Parathyroid adenoma (tissue), 2 donors: ENCODE results near the gene GRIK3.

Experiments
- H2AFZ ChIP-seq: fragments of 300-600 bp; sonication (generic); one replicate; pipeline ENCODE4 v1.7.0; 2017; ENCODE audit warnings: antibody characterized with exemption, mild to moderate bottlenecking
- H3K27ac ChIP-seq: fragments of 300-600 bp; sonication (generic); one replicate; pipeline ENCODE4 v1.7.0; 2017
- H3K27me3 ChIP-seq: fragments of 300-600 bp; sonication (generic); one replicate; pipeline ENCODE4 v1.7.0; 2017; ENCODE audit warnings: low read length; ENCODE audit not compliant: control insufficient read depth, insufficient read depth
- H3K36me3 ChIP-seq: fragments of 300-600 bp; sonication (generic); one replicate; pipeline ENCODE4 v1.7.0; 2017; ENCODE audit warnings: low read length; ENCODE audit not compliant: control insufficient read depth, insufficient read depth
- H3K4me1 ChIP-seq: fragments of 300-600 bp; sonication (generic); one replicate; pipeline ENCODE4 v1.7.0; 2017; ENCODE audit warnings: control low read depth
- H3K4me2 ChIP-seq: fragments of 300-600 bp; sonication (generic); one replicate; pipeline ENCODE4 v1.7.0; 2017; ENCODE audit warnings: low read length
- H3K4me3 ChIP-seq: fragments of 300-600 bp; sonication (generic); one replicate; pipeline ENCODE4 v1.7.0; 2017; ENCODE audit warnings: low read depth, low read length
- H3K79me2 ChIP-seq: fragments of 300-600 bp; sonication (generic); one replicate; pipeline ENCODE4 v1.7.0; 2017; ENCODE audit warnings: control low read depth
- H3K9ac ChIP-seq: fragments of 300-600 bp; sonication (generic); one replicate; pipeline ENCODE4 v1.7.0; 2017; ENCODE audit warnings: mild to moderate bottlenecking
- H3K9me3 ChIP-seq: fragments of 300-600 bp; sonication (generic); one replicate; pipeline ENCODE4 v1.7.0; 2017; ENCODE audit warnings: low read length; ENCODE audit not compliant: control insufficient read depth
- TF ChIP-seq, protein P1 (sequence below): fragments of 300-600 bp; sonication (generic); IDR thresholded peaks from one replicate; pipeline ENCODE4 v1.7.0; 2017; ENCODE audit warnings: antibody characterized with exemption, mild to moderate bottlenecking
- donor health status: primary hyperparathyroidism.

The GRIK3 gene

GRCh38 chr1:36831186-36831810, 203.0 kb downstream of the GRIK3 start:
- Histone ChIP-seq H3K27me3 (no peaks in the 10 kb centered on the region), H3K9me3 (no peaks in the 10 kb centered on the region), H2AFZ (no peak overlapping the region)

GRCh38 chr1:36829961-36830360, 204.4 kb downstream of the GRIK3 start:
- no peaks in the 10 kb centered on the region for H3K27me3 ChIP-seq
- H3K9ac ChIP-seq: no peak overlapping the region
- no peaks in the 10 kb centered on the region for H3K36me3 ChIP-seq
- H3K4me1 ChIP-seq: no peaks in the 10 kb centered on the region
- no peaks in the 10 kb centered on the region for H3K9me3 ChIP-seq
- no peak overlapping the region for H3K4me3 ChIP-seq
- H3K27ac ChIP-seq: no peak overlapping the region
- TF ChIP-seq, protein P1, sequence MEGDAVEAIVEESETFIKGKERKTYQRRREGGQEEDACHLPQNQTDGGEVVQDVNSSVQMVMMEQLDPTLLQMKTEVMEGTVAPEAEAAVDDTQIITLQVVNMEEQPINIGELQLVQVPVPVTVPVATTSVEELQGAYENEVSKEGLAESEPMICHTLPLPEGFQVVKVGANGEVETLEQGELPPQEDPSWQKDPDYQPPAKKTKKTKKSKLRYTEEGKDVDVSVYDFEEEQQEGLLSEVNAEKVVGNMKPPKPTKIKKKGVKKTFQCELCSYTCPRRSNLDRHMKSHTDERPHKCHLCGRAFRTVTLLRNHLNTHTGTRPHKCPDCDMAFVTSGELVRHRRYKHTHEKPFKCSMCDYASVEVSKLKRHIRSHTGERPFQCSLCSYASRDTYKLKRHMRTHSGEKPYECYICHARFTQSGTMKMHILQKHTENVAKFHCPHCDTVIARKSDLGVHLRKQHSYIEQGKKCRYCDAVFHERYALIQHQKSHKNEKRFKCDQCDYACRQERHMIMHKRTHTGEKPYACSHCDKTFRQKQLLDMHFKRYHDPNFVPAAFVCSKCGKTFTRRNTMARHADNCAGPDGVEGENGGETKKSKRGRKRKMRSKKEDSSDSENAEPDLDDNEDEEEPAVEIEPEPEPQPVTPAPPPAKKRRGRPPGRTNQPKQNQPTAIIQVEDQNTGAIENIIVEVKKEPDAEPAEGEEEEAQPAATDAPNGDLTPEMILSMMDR: no peak
- no peak overlapping the region for H3K4me2 ChIP-seq
- no peak overlapping the region for H2AFZ ChIP-seq
- H3K79me2 ChIP-seq: no peaks in the 10 kb centered on the region

More at GRCh38 chr1:36831186-36831810, 203.0 kb downstream of the GRIK3 start:
- H3K4me2 ChIP-seq: no peak overlapping the region
- H3K79me2 ChIP-seq: no peaks in the 10 kb centered on the region
- H3K4me3 ChIP-seq: no peak overlapping the region
- TF ChIP-seq, protein P1: no peak
- H3K4me1 ChIP-seq: no peaks in the 10 kb centered on the region
- no peak overlapping the region for H3K27ac ChIP-seq
- H3K36me3 ChIP-seq: no peaks in the 10 kb centered on the region
- no peak overlapping the region for H3K9ac ChIP-seq

GRCh38 chr1:36829066-36829465, 205.2 kb downstream of the GRIK3 start:
- Histone ChIP-seq H3K4me3 (no peak overlapping the region), H3K9ac (no peak overlapping the region), H3K9me3 (no peaks in the 10 kb centered on the region), H3K4me2 (no peak overlapping the region), H3K79me2 (no peaks in the 10 kb centered on the region), H3K27me3 (no peaks in the 10 kb centered on the region), H2AFZ (no peak overlapping the region), H3K4me1 (no peaks in the 10 kb centered on the region), H3K27ac (no peak overlapping the region), H3K36me3 (no peaks in the 10 kb centered on the region)
- TF ChIP-seq, protein P1: no peak

- H3K9ac ChIP-seq: no peak overlapping the region
- no peak overlapping the region for H3K4me2 ChIP-seq
- TF ChIP-seq, protein P1: no peak
- H3K36me3 ChIP-seq: no peaks in the 10 kb centered on the region
- H3K9me3 ChIP-seq: no peaks in the 10 kb centered on the region
- H2AFZ ChIP-seq: no peak overlapping the region
- no peak overlapping the region for H3K27ac ChIP-seq
- H3K4me3 ChIP-seq: no peak overlapping the region
- H3K27me3 ChIP-seq: no peaks in the 10 kb centered on the region
- H3K4me1 ChIP-seq: no peaks in the 10 kb centered on the region
- H3K79me2 ChIP-seq: no peaks in the 10 kb centered on the region
These were observed 209.1 kb downstream of the GRIK3 start for GRCh38 chr1:36825226-36825625.

GRCh38 chr1:36824390-36824861, 209.9 kb downstream of the GRIK3 start:
- no peak overlapping the region for H2AFZ ChIP-seq
- H3K27ac ChIP-seq: no peak overlapping the region
- H3K79me2 ChIP-seq: no peaks in the 10 kb centered on the region
- H3K4me2 ChIP-seq: no peak overlapping the region
- no peaks in the 10 kb centered on the region for H3K4me1 ChIP-seq
- H3K9ac ChIP-seq: no peak overlapping the region
- TF ChIP-seq, protein P1: no peak
- no peaks in the 10 kb centered on the region for H3K9me3 ChIP-seq
- H3K27me3 ChIP-seq: no peaks in the 10 kb centered on the region
- H3K36me3 ChIP-seq: no peaks in the 10 kb centered on the region
- H3K4me3 ChIP-seq: no peak overlapping the region
